ENCODE data around the gene TCN1.
"Not testable (repeated sequence)": the region's sequence is repeated elsewhere in the genome, so short reads cannot be mapped to it uniquely, and the experiment has no call there.

Gene TCN1

GRCh38 chr11:59859673-59860072, 6.6 kb downstream of the TCN1 start:
- no peak overlapping the region for H3K4me3 ChIP-seq (ENCODE audit: low read length)
- no peak for TF ChIP-seq CTCF (IDR thresholded peaks at IDR 0.05; ENCODE audit: insufficient read depth, low read depth, low read length, missing control alignments)
- no peak for DNase-seq (ENCODE audit: low read depth)

GRCh38 chr11:59857439-59858434, 8.6 kb downstream of the TCN1 start:
- no peak overlapping the region for H3K4me3 ChIP-seq (ENCODE audit: low read length)
- peak; percentile 68 for DNase-seq (ENCODE audit: low read depth)
- TF ChIP-seq CTCF (IDR thresholded peaks at IDR 0.05; ENCODE audit: insufficient read depth, low read depth, low read length, missing control alignments), result no peak

- no peak for TF ChIP-seq CTCF (IDR thresholded peaks at IDR 0.05; ENCODE audit: insufficient read depth, low read depth, low read length, missing control alignments)
- no peak overlapping the region for H3K4me3 ChIP-seq (ENCODE audit: low read length)
- no peak for DNase-seq (ENCODE audit: low read depth)
Observed at GRCh38 chr11:59854871-59855270, 11.4 kb downstream of the TCN1 start.

- H3K4me3 ChIP-seq (ENCODE audit: low read length); DNase-seq (ENCODE audit: low read depth): not testable (repeated sequence)
Observed at GRCh38 chr11:59851416-59851815, 14.9 kb downstream of the TCN1 start.

- not testable (repeated sequence) for H3K4me3 ChIP-seq (ENCODE audit: low read length); DNase-seq (ENCODE audit: low read depth)
Observed at GRCh38 chr11:59849551-59849950, 16.7 kb downstream of the TCN1 start.

- no peak for DNase-seq (ENCODE audit: low read depth)
- no peak for TF ChIP-seq CTCF (IDR thresholded peaks at IDR 0.05; ENCODE audit: insufficient read depth, low read depth, low read length, missing control alignments)
Observed at GRCh38 chr11:59849129-59849528, 17.2 kb downstream of the TCN1 start.

GRCh38 chr11:59848439-59848838, 17.8 kb downstream of the TCN1 start:
- DNase-seq (ENCODE audit: low read depth); H3K4me3 ChIP-seq (ENCODE audit: low read length): not testable (repeated sequence)

More at GRCh38 chr11:59849129-59849528, 17.2 kb downstream of the TCN1 start:
- no peak overlapping the region for H3K4me3 ChIP-seq (ENCODE audit: low read length)

- TF ChIP-seq CTCF (IDR thresholded peaks at IDR 0.05; ENCODE audit: insufficient read depth, low read depth, low read length, missing control alignments), result no peak
- no peak for DNase-seq (ENCODE audit: low read depth)
- H3K4me3 ChIP-seq (ENCODE audit: low read length), result no peak overlapping the region
Observed at GRCh38 chr11:59847626-59848025, 18.7 kb downstream of the TCN1 start.
